GM19463 (cell line): ENCODE data around the gene ALG10.
A peak's percentile ranks its signal among the peaks of the same experiment; 100 is the strongest.
"Not testable (repeated sequence)": the region's sequence is repeated elsewhere in the genome, so short reads cannot be mapped to it uniquely, and the experiment has no call there.

Source experiments
- ATAC-seq: cut with Tn5 transposase; IDR thresholded peaks from one replicate; pipeline ENCODE4 v1.9.1; 2021; ENCODE audit warnings: mild to moderate bottlenecking, moderate library complexity; ENCODE audit not compliant: unreplicated experiment

ALG10 gene, protein sequence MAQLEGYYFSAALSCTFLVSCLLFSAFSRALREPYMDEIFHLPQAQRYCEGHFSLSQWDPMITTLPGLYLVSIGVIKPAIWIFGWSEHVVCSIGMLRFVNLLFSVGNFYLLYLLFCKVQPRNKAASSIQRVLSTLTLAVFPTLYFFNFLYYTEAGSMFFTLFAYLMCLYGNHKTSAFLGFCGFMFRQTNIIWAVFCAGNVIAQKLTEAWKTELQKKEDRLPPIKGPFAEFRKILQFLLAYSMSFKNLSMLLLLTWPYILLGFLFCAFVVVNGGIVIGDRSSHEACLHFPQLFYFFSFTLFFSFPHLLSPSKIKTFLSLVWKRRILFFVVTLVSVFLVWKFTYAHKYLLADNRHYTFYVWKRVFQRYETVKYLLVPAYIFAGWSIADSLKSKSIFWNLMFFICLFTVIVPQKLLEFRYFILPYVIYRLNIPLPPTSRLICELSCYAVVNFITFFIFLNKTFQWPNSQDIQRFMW

DNA sequence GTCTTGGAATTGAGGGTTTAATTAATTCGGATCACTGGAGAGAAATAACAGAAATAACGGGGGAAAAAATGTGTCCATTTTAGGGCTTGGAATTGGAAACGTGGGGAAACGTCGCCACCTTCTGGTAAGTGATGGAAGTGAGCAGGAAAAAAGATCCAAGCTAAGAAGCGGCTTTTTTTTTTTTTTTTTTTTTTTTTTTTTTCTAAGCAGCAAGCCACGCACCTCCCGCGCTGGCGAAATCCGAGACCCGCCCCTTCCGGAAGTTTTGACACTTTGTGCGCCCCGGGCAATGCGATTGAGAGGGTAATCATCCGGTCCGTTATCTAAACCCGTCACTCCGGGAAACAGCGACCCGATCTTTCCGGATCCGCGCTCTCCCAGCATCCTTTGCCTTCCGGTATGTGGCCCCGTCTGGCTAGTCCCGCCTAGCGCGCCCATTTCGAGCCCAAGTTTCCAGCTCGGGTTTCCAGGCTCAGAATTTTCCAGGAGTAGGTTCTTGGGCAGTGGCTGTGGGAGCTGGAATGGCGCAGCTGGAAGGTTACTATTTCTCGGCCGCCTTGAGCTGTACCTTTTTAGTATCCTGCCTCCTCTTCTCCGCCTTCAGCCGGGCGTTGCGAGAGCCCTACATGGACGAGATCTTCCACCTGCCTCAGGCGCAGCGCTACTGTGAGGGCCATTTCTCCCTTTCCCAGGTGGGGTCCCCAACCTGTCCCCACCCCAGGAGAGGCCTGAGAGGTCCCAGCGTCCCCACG lies at the start of gene ALG10:
Gene ALG10, plus strand, starts transcription at position 418 of the 752 bp plus-strand sequence. Its CDS starts 104 bp downstream, at position 522.
- peak; percentile 100 for ATAC-seq

DNA sequence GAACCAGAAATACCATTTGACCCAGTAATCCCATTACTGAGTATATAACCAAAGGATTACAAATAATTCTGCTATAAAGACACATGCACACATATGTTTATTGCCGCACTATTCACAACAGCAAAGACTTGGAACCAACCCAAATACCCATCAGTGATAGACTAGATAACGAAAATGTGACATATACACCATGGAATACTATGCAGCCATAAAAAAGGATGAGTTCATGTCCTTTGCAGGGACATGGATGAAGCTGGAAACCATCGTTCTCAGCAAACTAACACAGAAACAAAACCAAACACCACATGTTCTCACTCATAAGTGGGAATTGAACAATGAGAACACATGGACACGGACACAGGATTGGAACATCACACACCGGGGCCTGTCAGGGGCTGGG lies 49.4 kb upstream of the ALG10 start:
- ATAC-seq, result not testable (repeated sequence)

DNA sequence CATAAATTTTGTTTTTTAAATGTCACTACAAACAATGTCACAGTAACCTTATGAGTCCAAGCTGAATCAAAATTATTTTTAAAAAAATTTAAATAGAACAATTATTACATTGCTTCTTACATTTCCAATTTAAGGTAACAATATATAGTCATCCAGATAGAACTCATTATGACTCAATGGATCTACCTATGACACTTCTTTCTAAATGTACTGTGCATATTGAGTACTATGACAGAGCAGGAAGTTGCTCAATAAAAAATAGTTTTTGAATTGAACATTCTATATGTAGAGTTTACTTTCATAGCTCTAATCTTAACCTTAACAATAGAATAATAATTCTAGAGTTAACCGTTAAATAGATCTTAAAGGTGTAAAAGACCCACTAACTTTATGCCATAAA lies 44.4 kb upstream of the ALG10 start:
- no peak for ATAC-seq

DNA sequence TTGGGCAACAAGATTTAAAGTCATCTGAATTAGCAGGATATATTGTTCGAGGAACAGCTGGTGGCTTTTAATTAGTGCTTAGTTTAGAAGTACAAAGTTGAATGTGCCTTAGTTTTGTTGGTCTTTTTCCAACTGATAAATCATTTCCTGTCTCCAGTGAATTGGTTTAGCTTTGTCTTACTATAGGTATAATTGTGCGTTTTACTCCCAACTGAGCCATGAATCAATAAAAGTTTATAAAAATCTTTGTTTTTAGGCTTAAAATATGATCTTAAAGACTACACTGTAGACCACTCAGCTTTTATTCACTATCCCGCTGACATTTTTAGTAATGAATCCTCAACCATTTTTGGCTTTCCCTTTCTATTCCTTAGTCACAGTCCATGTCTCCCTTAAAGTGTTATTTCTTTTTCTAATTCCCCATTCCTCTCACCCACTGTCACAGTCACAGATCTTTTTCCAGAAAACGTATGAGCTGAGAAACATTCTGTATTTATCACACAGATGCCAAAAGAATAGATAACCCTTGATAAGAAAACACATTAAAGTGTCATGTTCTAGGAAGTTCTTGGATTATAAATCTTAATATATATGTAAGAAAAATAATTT lies 34.0 kb upstream of the ALG10 start:
- no peak for ATAC-seq

DNA sequence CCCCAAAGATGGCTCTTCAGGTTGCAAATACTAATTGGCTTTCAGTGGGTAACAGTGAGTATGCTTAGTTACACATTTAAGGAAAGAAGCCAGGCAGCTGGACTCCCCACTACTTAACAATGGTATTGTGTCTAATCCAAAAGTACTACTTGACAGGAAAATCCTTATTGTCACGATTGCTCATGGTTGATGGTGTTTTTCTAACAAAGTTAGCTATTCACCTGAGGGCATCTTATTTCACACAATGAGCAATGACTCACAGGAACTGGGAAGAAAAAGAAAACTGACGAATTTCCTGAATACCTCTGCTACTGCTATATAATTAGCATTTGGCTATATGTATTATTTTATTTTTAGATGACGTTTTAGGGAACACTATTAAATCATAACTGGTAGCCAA lies 33.4 kb upstream of the ALG10 start:
- no peak for ATAC-seq

DNA sequence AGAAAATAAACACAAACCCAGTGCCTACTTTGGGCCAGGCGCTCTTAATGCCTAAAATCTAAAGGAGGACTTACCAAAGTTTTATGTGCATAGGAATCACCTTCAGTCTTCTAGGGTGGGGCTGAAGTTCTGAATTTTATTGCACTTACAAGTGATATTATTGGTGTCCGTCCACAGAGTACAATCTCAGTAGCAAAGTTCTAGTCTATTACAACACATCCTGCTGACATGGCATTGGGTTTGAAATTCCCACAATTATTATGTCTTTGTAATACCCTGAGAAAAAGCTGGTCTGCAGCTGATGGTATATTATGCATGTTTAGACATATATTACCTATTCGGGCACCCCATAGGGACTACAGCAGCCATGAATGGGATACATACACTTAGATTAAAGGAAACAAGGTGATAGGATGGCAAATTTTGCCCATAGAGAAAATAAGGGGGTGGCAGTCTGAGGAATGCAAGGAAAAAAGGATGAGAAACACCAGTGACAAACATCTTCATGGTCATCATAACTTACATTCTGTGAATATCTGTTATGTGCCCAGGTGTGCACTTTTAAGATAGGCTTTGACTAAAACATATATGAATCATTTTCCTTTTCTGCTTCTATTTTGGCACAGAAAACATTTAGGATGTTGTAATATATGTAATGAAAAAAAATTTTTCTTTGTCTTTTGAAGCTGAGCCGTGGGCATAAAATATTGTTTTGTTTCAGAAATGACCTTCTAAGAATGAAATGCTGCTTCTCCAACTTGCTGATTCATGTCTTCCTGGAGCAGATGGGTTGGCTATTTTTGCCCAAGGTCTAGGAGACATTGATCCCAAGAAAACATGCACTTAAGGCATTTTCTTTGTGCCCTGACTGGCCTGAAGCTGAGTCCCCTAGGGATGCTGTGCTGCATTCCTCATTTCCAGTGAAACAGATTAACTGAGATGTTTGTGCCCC lies 27.2 kb upstream of the ALG10 start:
- ATAC-seq, result no peak

DNA sequence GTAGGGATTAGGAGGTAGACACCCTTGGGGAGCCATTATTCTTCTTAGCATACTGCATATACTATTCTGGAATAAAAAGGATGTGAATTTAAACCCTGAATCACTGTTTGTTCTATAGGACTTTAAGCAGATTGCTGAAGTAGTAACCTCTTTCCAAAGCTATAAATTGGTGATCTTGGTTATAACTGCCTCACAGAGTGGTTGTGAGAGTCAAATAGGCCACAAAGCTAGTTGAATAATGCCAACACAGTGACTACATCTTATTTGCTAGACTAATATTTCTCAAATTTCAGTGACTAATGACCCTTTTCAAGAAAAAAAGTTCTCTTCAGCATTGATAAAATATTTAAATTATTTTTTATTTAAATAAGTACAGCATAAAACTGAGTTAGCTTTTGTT lies 13.5 kb upstream of the ALG10 start:
- ATAC-seq, result not testable (repeated sequence)

DNA sequence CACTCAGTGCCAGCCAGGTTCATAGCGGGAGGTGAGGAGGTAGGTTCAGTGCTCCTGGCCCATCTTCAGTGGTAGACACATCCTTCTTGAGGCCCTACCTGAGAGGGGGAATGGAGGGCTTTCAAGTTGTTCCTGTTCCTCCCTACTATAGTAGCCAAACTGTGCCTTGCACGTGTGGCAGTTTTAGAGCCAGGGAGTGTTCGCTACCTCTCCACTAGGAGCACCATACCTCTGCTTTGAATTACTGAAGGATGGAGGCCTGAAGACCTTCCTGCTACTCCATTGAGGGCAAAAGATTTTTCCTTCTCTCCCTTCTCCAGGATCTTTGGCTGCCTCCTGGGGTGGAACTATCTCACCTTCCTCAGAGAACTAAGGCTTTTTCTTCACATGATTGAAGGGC lies 5.9 kb upstream of the ALG10 start:
- no peak for ATAC-seq

DNA sequence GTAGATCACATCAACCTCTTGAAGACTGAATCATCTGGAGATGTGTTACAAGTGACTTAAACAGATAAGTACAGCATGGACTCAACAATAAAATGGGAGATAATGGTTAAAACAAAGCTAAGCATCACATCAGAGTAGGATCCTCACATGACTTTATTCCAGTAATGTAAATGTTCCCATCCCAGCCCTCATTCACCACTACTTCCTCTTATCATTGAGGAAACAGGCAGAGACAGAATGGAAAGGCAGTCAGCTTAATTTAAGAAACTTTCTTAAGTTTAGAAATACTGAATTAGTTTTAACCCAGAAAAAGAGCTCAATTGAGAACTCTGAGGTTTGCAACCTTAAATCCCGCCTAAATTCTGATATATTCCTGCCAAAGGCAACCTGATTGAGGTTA lies 1.2 kb upstream of the ALG10 start:
- no peak for ATAC-seq

DNA sequence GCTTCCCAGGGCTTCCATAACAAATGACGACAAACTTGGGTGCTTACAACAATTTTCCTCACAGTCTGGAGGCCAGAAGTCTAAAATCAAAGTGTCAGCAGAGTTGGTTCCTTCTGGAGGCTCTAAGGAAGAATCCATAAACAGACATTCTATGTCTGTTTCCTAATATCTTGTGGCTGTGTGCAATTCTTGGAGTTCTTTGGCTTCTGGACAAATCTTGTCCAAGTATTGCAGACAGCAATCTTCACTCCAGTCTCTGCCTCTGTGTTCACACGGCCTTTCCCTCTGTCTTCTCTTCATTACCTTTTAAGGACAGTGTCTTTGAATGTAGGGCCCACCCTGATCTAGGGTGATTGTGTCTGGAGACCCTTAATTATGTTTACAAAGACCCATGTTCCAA lies 5.4 kb downstream of the ALG10 start:
- not testable (repeated sequence) for ATAC-seq

DNA sequence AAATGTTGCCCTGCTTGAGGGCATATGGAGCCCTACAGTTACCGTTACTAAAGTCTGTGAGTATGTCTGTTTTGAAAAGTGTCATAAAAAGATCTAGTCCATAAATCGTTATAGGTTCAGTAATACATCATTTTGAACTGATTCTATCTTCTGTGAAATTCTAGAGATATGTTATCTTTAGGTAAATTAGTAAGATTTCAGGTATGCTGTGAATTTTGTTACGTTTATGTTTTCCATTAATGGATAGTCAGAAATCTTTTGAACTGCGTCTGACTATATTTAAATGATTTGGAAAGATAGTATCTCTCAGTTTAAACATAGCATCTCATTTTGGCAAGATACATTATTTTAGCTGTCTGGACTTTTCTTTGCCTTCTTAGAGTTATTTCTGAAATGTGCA lies 8.3 kb downstream of the ALG10 start:
- ATAC-seq, result no peak

DNA sequence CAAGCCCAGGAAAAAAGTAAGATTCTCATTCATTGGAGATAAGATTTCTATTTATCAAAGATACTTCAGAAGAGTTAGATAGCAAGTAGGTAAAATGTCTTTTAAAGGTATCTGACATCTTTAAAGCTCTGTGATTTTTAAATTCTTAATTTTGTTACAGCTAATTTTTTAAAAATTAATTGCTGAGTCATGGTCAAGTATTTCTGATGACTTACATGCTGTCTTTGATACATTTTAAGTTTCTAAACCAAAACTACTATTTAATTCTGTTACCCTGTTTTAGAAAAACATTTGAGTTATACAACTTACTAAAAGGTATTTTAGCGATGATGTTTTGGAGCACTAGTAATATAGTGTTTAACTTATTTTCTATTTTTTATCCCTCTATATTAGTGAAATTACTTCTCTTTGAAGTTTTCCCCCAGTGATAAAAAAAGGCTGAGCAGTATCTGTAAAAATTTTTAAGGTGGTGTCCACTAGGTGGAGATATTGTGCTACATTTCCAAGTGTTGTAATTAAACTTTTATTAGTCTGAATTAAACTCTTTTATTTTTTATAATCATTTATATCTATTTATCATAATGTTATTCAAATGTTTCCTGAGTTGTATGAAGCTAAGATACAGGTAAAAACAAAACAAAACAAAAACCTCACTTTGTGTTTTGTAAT lies 11.5 kb downstream of the ALG10 start:
- no peak for ATAC-seq

DNA sequence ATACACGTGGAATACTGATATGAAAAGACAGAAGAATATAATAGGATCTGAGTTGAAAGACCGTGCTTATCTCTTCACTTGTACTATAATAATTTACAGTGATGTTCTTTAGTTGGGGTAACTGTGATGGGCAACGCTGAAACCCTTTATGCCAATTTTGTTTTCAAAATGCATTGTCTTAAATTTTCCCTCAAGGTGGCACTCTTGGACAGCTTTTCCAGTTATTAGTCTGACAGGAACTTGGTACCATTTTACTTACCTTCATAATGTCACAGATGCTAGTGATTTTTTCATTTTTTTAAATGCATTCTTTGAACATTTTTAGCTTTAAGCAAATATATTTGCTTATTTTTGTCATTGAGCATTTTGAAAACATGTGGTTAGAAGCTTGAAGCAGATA lies 16.1 kb downstream of the ALG10 start:
- not testable (repeated sequence) for ATAC-seq

DNA sequence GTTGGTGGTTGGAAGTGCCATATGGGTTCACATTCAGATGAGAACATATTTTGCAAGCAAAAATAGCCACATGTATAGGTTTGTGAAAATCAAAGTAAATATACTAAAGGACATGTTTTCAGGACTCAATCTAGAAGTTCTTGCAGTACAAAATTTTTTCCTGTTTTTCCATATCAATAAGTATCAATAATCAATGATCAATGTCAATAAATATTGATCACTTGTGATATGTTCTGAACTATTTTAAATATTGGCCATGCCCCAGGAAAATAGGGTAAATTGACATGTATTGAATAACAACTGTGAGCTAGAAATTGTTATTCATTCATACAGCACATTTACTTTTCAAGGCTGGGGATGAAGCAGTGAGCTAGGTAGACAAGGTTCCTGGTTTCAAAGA lies 24.3 kb downstream of the ALG10 start:
- ATAC-seq, result no peak

DNA sequence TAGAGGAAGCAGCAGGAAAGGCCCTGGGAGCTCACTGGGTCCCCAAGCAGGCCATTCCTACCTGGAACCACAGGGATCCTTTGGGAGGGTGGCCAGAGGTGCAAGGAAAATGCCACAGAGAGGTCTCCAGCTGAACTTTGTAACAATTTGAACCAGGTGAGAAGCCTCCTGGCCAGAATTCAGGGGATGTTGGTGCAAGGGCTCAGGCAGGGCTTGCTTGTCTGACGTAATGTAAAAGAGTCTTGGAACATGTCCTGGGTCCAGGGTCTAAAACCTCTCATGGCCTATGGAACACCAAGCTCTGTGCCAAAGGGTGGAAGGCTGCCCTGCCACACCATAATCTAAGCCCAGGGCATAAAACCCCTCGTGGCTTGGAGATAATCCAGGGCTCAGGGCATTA lies 25.6 kb downstream of the ALG10 start:
- ATAC-seq, result not testable (repeated sequence)

DNA sequence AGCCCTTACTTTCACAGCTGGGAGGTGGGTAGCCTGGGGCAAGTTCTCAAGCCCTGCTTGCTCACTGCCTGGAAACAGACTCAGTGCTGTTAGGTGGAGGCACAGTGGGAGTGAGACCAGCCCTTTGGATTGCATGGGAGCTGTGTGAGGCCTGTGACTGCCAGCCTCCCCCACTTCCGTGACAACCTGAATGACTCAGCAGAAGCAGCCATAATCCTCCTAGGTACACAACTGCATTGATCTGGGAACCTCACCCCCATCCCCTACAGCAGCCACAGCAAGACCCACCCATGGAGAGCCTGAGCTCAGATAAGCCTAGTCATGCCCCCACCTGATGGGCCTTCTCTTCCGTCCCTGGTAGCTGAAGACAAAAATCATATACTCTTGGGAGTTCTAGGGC lies 26.4 kb downstream of the ALG10 start:
- ATAC-seq, result no peak

DNA sequence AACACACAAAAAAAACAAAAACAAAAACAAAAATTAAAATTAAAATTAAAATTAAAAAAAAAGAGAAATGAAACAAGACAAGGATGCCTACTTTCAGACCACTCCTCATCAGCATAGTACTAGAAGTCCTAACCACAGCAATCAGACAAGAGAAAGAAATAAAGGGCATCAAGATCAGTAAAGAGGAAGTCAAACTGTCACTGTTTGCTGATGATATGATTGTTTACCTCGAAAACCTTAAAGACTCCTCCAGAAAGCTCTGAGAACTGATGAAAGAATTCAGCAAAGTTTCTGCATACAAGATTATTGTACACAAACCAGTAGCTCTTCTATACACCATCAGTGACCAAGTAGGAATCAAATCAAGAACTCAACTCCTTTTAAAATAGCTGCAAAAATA lies 29.2 kb downstream of the ALG10 start:
- ATAC-seq, result no peak

DNA sequence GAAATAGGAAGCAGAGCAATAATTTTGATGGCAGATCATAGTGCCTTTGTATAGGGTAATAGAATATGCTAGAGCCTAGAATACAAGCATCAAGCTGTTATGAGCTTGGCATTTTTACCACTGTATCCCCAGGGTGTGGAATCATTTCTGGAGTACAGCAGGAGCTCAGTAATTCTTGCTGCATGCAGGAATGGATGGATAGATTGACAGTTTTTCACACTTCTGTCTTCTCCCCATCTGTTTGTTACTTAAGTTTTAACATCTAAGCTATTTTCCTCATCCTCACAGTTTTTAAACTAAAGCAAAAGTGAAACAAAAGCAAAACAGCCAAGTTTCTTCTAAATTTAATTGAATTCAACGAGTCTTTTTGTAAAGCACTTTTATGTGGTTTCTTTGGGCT lies 32.6 kb downstream of the ALG10 start:
- no peak for ATAC-seq
